NK-92 treated with Interleukin-12 subunit alpha and Interleukin-12 subunit beta, amount 100 ng/mL, for 24 hours (cell line): ENCODE results near the gene TRPV2.

Experiments
- DNase-seq: peaks from one replicate; lab custom pipeline; 2025; lab: John Stamatoyannopoulos, UW

The TRPV2 gene

GRCh38 chr17:16407911-16408588, 7.3 kb upstream of the TRPV2 start:
- DNase-seq = no peak

- no peak for DNase-seq
Observed at GRCh38 chr17:16417399-16417798, 2.0 kb downstream of the TRPV2 start.

- DNase-seq = no peak
Observed at GRCh38 chr17:16417896-16418684, 2.7 kb downstream of the TRPV2 start.

GRCh38 chr17:16418685-16419068, 3.3 kb downstream of the TRPV2 start:
- DNase-seq = no peak

GRCh38 chr17:16419074-16419928, 3.9 kb downstream of the TRPV2 start:
- DNase-seq = no peak

- DNase-seq = no peak
Observed at GRCh38 chr17:16419929-16420271, 4.5 kb downstream of the TRPV2 start.

- DNase-seq = no peak
Observed at GRCh38 chr17:16422416-16422815, 7.0 kb downstream of the TRPV2 start.

GRCh38 chr17:16423226-16423872, 8.0 kb downstream of the TRPV2 start:
- DNase-seq = no peak

GRCh38 chr17:16425202-16425601, 9.8 kb downstream of the TRPV2 start:
- no peak for DNase-seq

GRCh38 chr17:16425698-16426659, 10.6 kb downstream of the TRPV2 start:
- no peak for DNase-seq

GRCh38 chr17:16427020-16427419, 11.6 kb downstream of the TRPV2 start:
- DNase-seq = no peak

GRCh38 chr17:16428098-16428882, 12.9 kb downstream of the TRPV2 start:
- no peak for DNase-seq

GRCh38 chr17:16429083-16429482, 13.7 kb downstream of the TRPV2 start:
- DNase-seq = no peak

- DNase-seq = no peak
Observed at GRCh38 chr17:16430650-16431049, 15.3 kb downstream of the TRPV2 start.

GRCh38 chr17:16432017-16432416, 16.6 kb downstream of the TRPV2 start:
- DNase-seq = no peak

- no peak for DNase-seq
Observed at GRCh38 chr17:16433514-16433913, 18.1 kb downstream of the TRPV2 start.

GRCh38 chr17:16434662-16435061, 19.3 kb downstream of the TRPV2 start:
- DNase-seq = no peak

GRCh38 chr17:16435925-16436886, 20.8 kb downstream of the TRPV2 start:
- DNase-seq = no peak

GRCh38 chr17:16437083-16437482, 21.7 kb downstream of the TRPV2 start:
- DNase-seq = no peak
